Neuron (in vitro differentiated cells): Measurements from ENCODE around the gene USP2.

Experiments used
- H2AFZ ChIP-seq: one replicate; pipeline ENCODE4 v1.6.1; 2013; ENCODE audit warnings: low read depth, mild to moderate bottlenecking, inconsistent platforms, low read length, moderate library complexity
- H3K27me3 ChIP-seq: one replicate; pipeline ENCODE4 v1.6.1; 2013; ENCODE audit warnings: low read length; ENCODE audit not compliant: insufficient read depth
- H3K36me3 ChIP-seq: one replicate; pipeline ENCODE4 v1.6.1; 2013; ENCODE audit warnings: low read length; ENCODE audit not compliant: insufficient read depth
- H3K4me1 ChIP-seq: one replicate; pipeline ENCODE4 v1.6.1; 2013; ENCODE audit warnings: low read length; ENCODE audit not compliant: insufficient read depth
- H3K4me3 ChIP-seq: 2 replicates; pipeline ENCODE4 v1.5.1; 2013; ENCODE audit warnings: mild to moderate bottlenecking, low read length, moderate library complexity
- H3K9me3 ChIP-seq: one replicate; pipeline ENCODE4 v1.6.1; 2013; ENCODE audit warnings: low read length

The USP2 gene

GRCh38 chr11:119371067-119371601 lies 10.4 kb downstream of the USP2 start:
- H3K27me3 ChIP-seq, result peaks cover 12% of the 10 kb centered on the region
- H3K36me3 ChIP-seq, result no peaks in the 10 kb centered on the region
- H2AFZ ChIP-seq, result no peak overlapping the region
- peaks cover 24% of the 10 kb centered on the region for H3K4me1 ChIP-seq
- H3K4me3 ChIP-seq, result no peak overlapping the region
- H3K9me3 ChIP-seq, result no peaks in the 10 kb centered on the region

GRCh38 chr11:119370486-119371046 lies 10.9 kb downstream of the USP2 start:
- no peak overlapping the region for H3K4me3 ChIP-seq
- no peak overlapping the region for H2AFZ ChIP-seq
- H3K27me3 ChIP-seq, result peaks cover 13% of the 10 kb centered on the region
- peaks cover 18% of the 10 kb centered on the region for H3K4me1 ChIP-seq
- no peaks in the 10 kb centered on the region for H3K9me3 ChIP-seq
- no peaks in the 10 kb centered on the region for H3K36me3 ChIP-seq

DNA sequence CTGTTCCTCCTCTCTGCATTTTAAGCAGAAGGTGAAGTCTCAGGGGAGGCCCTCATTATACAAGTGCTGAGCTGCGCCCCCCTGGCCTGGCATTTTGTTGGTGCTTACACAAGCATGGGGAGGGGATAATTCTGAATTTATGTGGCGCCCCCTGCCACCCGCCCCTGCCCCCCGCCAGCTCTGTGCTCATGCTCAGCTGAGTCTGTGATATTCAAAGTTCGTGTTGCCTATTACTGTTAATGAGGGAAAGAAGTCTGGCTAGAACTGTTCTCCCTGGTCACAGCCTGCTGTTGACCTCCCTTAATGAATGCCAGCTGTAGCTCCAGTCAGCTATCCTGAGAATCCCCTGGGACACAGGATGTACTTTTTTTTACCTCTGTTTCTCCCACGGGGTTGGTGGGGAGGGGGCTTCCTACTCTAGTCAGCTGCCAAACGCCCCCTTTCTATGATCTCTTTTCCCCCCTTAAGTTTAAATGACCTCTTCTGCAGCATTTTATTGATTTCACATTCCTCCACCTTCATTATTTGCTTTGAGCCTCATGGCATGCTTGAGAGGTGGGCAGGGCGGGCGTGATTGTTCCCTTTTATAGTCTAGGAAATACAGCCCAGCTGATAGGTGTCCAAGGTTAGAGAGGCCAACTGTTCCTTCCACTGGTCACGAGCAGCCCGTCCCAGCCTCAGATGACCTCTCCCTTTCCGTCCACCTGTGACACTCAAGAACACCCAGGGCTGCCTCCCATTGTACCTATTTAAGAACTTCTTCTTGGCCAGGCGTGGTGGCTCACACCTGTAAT lies 12.2 kb downstream of the USP2 start:
- Histone ChIP-seq H3K9me3 (no peaks in the 10 kb centered on the region), H3K27me3 (peaks cover 25% of the 10 kb centered on the region), H3K4me3 (no peak overlapping the region), H3K4me1 (peaks cover 6% of the 10 kb centered on the region), H2AFZ (no peak overlapping the region), H3K36me3 (no peaks in the 10 kb centered on the region)

DNA sequence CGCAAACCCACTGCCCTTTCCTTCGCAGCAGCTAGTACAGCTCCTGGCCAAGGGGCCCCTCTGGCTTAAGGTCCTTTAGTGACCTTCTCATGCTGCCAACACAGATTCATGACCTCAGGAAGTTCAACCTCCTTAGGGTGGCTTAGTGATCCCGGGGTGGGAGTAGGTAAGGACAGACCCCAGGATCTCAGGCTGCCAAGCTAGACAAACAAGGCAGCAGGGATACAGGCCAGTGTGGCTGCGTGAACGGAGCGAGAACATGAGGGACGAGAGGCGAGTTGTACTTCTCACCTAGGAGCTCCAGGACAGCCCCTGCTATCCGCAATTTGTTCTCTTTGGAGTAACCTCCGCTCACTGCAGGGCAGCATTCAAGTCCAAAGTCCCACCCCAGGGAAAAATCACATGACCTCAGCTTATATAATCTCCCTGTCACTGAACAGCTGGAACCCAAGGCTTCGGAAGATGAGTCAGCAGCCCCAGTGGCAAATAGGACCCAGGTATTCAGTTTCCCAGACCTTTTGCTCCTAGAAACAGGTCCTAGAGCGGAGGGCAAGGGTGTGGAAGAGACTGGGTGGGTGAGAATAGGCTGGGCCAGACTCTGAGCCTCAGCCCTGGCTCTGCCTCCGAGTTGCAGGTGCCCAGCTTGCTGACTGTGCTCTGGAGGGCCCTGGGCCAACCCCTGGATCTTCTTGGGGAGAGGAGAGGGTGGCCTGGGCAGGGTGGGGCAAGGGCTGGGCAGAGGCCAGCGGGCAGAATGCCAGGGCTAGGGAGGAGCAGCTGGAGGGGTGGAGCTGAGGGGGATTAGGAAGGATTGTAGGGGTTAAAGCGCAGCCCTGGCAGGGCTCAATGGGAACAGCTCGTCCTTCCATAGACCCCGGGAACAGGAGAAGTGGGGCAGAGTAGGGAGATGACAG lies 13.1 kb downstream of the USP2 start:
- H3K4me3 ChIP-seq, result no peak overlapping the region
- H3K36me3 ChIP-seq, result no peaks in the 10 kb centered on the region
- peaks cover 29% of the 10 kb centered on the region for H3K27me3 ChIP-seq
- H3K4me1 ChIP-seq, result peaks cover 5% of the 10 kb centered on the region
- no peak overlapping the region for H2AFZ ChIP-seq
- H3K9me3 ChIP-seq, result no peaks in the 10 kb centered on the region

- no peaks in the 10 kb centered on the region for H3K9me3 ChIP-seq
- no peak overlapping the region for H3K4me3 ChIP-seq
- H3K27me3 ChIP-seq, result peaks cover 34% of the 10 kb centered on the region
- H2AFZ ChIP-seq, result no peak overlapping the region
- peaks cover 6% of the 10 kb centered on the region for H3K4me1 ChIP-seq
- H3K36me3 ChIP-seq, result no peaks in the 10 kb centered on the region
These were observed 13.8 kb downstream of the USP2 start for GRCh38 chr11:119367661-119368120.

- peaks cover 34% of the 10 kb centered on the region for H3K27me3 ChIP-seq
- peaks cover 13% of the 10 kb centered on the region for H3K4me1 ChIP-seq
- no peaks in the 10 kb centered on the region for H3K9me3 ChIP-seq
- no peak overlapping the region for H2AFZ ChIP-seq
- no peaks in the 10 kb centered on the region for H3K36me3 ChIP-seq
- H3K4me3 ChIP-seq, result no peak overlapping the region
These were observed 14.5 kb downstream of the USP2 start for GRCh38 chr11:119366690-119367620.

GRCh38 chr11:119365071-119365591 lies 16.4 kb downstream of the USP2 start:
- H3K27me3 ChIP-seq, result peaks cover 34% of the 10 kb centered on the region
- no peaks in the 10 kb centered on the region for H3K9me3 ChIP-seq
- H3K4me3 ChIP-seq, result no peak overlapping the region
- no peaks in the 10 kb centered on the region for H3K36me3 ChIP-seq
- peaks cover 25% of the 10 kb centered on the region for H3K4me1 ChIP-seq
- no peak overlapping the region for H2AFZ ChIP-seq

- Histone ChIP-seq H2AFZ (no peak overlapping the region), H3K4me3 (peak overlapping the region; percentile 31), H3K27me3 (peaks cover 34% of the 10 kb centered on the region), H3K4me1 (peaks cover 25% of the 10 kb centered on the region), H3K9me3 (no peaks in the 10 kb centered on the region), H3K36me3 (peaks cover under 1% of the 10 kb centered on the region)
These were observed 17.5 kb downstream of the USP2 start for GRCh38 chr11:119363851-119364590.

- Histone ChIP-seq H3K27me3 (peaks cover 34% of the 10 kb centered on the region), H3K36me3 (peaks cover 2% of the 10 kb centered on the region), H3K9me3 (no peaks in the 10 kb centered on the region), H3K4me3 (no peak overlapping the region), H2AFZ (no peak overlapping the region), H3K4me1 (peaks cover 22% of the 10 kb centered on the region)
These were observed 18.2 kb downstream of the USP2 start for GRCh38 chr11:119363081-119363850.

DNA sequence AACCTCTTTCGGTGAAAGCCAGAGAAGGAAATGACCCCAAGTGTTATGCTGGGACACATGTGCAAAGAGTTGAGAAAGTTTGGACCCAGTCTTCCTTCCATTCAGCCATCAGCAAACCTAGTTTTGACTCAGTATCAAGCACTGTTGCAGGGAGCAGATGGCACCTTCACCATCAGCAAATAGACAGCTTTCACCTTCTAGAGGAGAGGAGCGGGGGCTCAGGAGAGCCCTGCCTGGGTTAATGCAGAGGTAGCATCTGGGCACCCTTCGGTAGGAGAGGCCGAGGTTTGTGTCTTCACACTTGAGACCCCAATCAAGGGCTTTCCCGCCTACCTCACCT lies 18.8 kb downstream of the USP2 start:
- Histone ChIP-seq H3K9me3 (no peaks in the 10 kb centered on the region), H3K36me3 (peaks cover 2% of the 10 kb centered on the region), H3K4me3 (no peak overlapping the region), H3K27me3 (peaks cover 34% of the 10 kb centered on the region), H3K4me1 (peaks cover 21% of the 10 kb centered on the region), H2AFZ (no peak overlapping the region)
